ENCODE results near the gene ATM. TPM values are rescaled to one million over a fixed set of nuclear protein-coding genes. Genes with fewer than 3 reads are reported as not detected.

ATM gene
- 17.7 and 28.0 TPM in 2 replicates for total RNA-seq (2014; rRNA removed; shearing (Covaris generic))

GRCh38 chr11:108222574-108223347, at the start of gene ATM, which contains the start of gene NPAT:
Gene ATM, plus strand, starts transcription at chr11:108223067. Its CDS starts 4,558 bp downstream, at chr11:108227625.
Gene NPAT, minus strand, starts transcription at chr11:108222638. Its CDS starts 102 bp downstream, at chr11:108222536.
- Histone ChIP-seq H3K4me3 (ENCODE audit: insufficient read depth, low read depth, low read length) (peak within 1 kb of the TSS; percentile 93), H3K36me3 (replicated peaks; ENCODE audit: control insufficient read depth, insufficient read depth, low read length) (peaks cover 1% of the 10 kb centered on the region; the same call in 1 of the 2 replicates), H3K27me3 (ENCODE audit: control insufficient read depth, insufficient read depth, low read length) (no peaks in the 10 kb centered on the region)
- DNase-seq = peak; percentile 91

- Histone ChIP-seq H3K36me3 (replicated peaks; ENCODE audit: control insufficient read depth, insufficient read depth, low read length) (peaks cover 6% of the 10 kb centered on the region), H3K4me3 (ENCODE audit: insufficient read depth, low read depth, low read length) (no peak overlapping the region), H3K27me3 (ENCODE audit: control insufficient read depth, insufficient read depth, low read length) (no peaks in the 10 kb centered on the region)
- no peak for DNase-seq
These were observed 45.3 kb upstream of the ATM start for GRCh38 chr11:108177570-108177969.

GRCh38 chr11:108193725-108194124, 29.1 kb upstream of the ATM start:
- DNase-seq = no peak
- H3K4me3 ChIP-seq (ENCODE audit: insufficient read depth, low read depth, low read length) = no peak overlapping the region
- peaks cover 8% of the 10 kb centered on the region for H3K36me3 ChIP-seq (replicated peaks; ENCODE audit: control insufficient read depth, insufficient read depth, low read length)
- no peaks in the 10 kb centered on the region for H3K27me3 ChIP-seq (ENCODE audit: control insufficient read depth, insufficient read depth, low read length)

- Histone ChIP-seq H3K4me3 (ENCODE audit: insufficient read depth, low read depth, low read length) (no peak overlapping the region), H3K27me3 (ENCODE audit: control insufficient read depth, insufficient read depth, low read length) (no peaks in the 10 kb centered on the region), H3K36me3 (replicated peaks; ENCODE audit: control insufficient read depth, insufficient read depth, low read length) (peaks cover 7% of the 10 kb centered on the region)
- DNase-seq = no peak
These were observed 26.0 kb upstream of the ATM start for GRCh38 chr11:108196901-108197300.

GRCh38 chr11:108197351-108197750, 25.5 kb upstream of the ATM start:
- H3K4me3 ChIP-seq (ENCODE audit: insufficient read depth, low read depth, low read length) = no peak overlapping the region
- H3K36me3 ChIP-seq (replicated peaks; ENCODE audit: control insufficient read depth, insufficient read depth, low read length) = peaks cover 6% of the 10 kb centered on the region
- no peaks in the 10 kb centered on the region for H3K27me3 ChIP-seq (ENCODE audit: control insufficient read depth, insufficient read depth, low read length)
- DNase-seq = no peak

GRCh38 chr11:108198833-108199232, 24.0 kb upstream of the ATM start:
- Histone ChIP-seq H3K27me3 (ENCODE audit: control insufficient read depth, insufficient read depth, low read length) (no peaks in the 10 kb centered on the region), H3K4me3 (ENCODE audit: insufficient read depth, low read depth, low read length) (no peak overlapping the region), H3K36me3 (replicated peaks; ENCODE audit: control insufficient read depth, insufficient read depth, low read length) (peaks cover 6% of the 10 kb centered on the region)
- no peak for DNase-seq

GRCh38 chr11:108199446-108200321, 23.2 kb upstream of the ATM start:
- H3K27me3 ChIP-seq (ENCODE audit: control insufficient read depth, insufficient read depth, low read length) = no peaks in the 10 kb centered on the region
- H3K4me3 ChIP-seq (ENCODE audit: insufficient read depth, low read depth, low read length) = no peak overlapping the region
- H3K36me3 ChIP-seq (replicated peaks; ENCODE audit: control insufficient read depth, insufficient read depth, low read length) = peaks cover 7% of the 10 kb centered on the region
- DNase-seq = peak; percentile 36

GRCh38 chr11:108203075-108203474, 19.8 kb upstream of the ATM start:
- Histone ChIP-seq H3K36me3 (replicated peaks; ENCODE audit: control insufficient read depth, insufficient read depth, low read length) (peaks cover 17% of the 10 kb centered on the region), H3K27me3 (ENCODE audit: control insufficient read depth, insufficient read depth, low read length) (no peaks in the 10 kb centered on the region), H3K4me3 (ENCODE audit: insufficient read depth, low read depth, low read length) (no peak overlapping the region)
- DNase-seq = no peak

GRCh38 chr11:108204376-108204775, 18.5 kb upstream of the ATM start:
- Histone ChIP-seq H3K27me3 (ENCODE audit: control insufficient read depth, insufficient read depth, low read length) (no peaks in the 10 kb centered on the region), H3K4me3 (ENCODE audit: insufficient read depth, low read depth, low read length) (no peak overlapping the region), H3K36me3 (replicated peaks; ENCODE audit: control insufficient read depth, insufficient read depth, low read length) (peaks cover 12% of the 10 kb centered on the region)
- DNase-seq = no peak

GRCh38 chr11:108204929-108205499, 17.9 kb upstream of the ATM start:
- peaks cover 12% of the 10 kb centered on the region for H3K36me3 ChIP-seq (replicated peaks; ENCODE audit: control insufficient read depth, insufficient read depth, low read length)
- DNase-seq = no peak
- H3K4me3 ChIP-seq (ENCODE audit: insufficient read depth, low read depth, low read length) = no peak overlapping the region
- H3K27me3 ChIP-seq (ENCODE audit: control insufficient read depth, insufficient read depth, low read length) = no peaks in the 10 kb centered on the region

- H3K4me3 ChIP-seq (ENCODE audit: insufficient read depth, low read depth, low read length) = no peak overlapping the region
- DNase-seq = no peak
- no peaks in the 10 kb centered on the region for H3K27me3 ChIP-seq (ENCODE audit: control insufficient read depth, insufficient read depth, low read length)
- peaks cover 14% of the 10 kb centered on the region for H3K36me3 ChIP-seq (replicated peaks; ENCODE audit: control insufficient read depth, insufficient read depth, low read length)
These were observed 16.7 kb upstream of the ATM start for GRCh38 chr11:108206171-108206570.

GRCh38 chr11:108206969-108207682, 15.7 kb upstream of the ATM start:
- DNase-seq = no peak
- H3K27me3 ChIP-seq (ENCODE audit: control insufficient read depth, insufficient read depth, low read length) = no peaks in the 10 kb centered on the region
- H3K36me3 ChIP-seq (replicated peaks; ENCODE audit: control insufficient read depth, insufficient read depth, low read length) = peaks cover 14% of the 10 kb centered on the region
- H3K4me3 ChIP-seq (ENCODE audit: insufficient read depth, low read depth, low read length) = no peak overlapping the region

GRCh38 chr11:108207683-108208060, 15.2 kb upstream of the ATM start:
- no peak for DNase-seq
- Histone ChIP-seq H3K36me3 (replicated peaks; ENCODE audit: control insufficient read depth, insufficient read depth, low read length) (peaks cover 14% of the 10 kb centered on the region), H3K27me3 (ENCODE audit: control insufficient read depth, insufficient read depth, low read length) (no peaks in the 10 kb centered on the region), H3K4me3 (ENCODE audit: insufficient read depth, low read depth, low read length) (no peak overlapping the region)

- peaks cover 13% of the 10 kb centered on the region for H3K36me3 ChIP-seq (replicated peaks; ENCODE audit: control insufficient read depth, insufficient read depth, low read length)
- no peaks in the 10 kb centered on the region for H3K27me3 ChIP-seq (ENCODE audit: control insufficient read depth, insufficient read depth, low read length)
- no peak for DNase-seq
- H3K4me3 ChIP-seq (ENCODE audit: insufficient read depth, low read depth, low read length) = no peak overlapping the region
These were observed 12.4 kb upstream of the ATM start for GRCh38 chr11:108210441-108210840.
